Glomerular endothelial cell (primary cell): Measurements from ENCODE around the gene DIDO1. TPM values are rescaled to one million over a fixed set of nuclear protein-coding genes. Genes with fewer than 3 reads are reported as not detected.
"Not testable (repeated sequence)": the region's sequence is repeated elsewhere in the genome, so short reads cannot be mapped to it uniquely, and the experiment has no call there.

Source experiments
- DNase-seq: peaks from one replicate; pipeline ENCODE4 v3.0.0-alpha.2; 2011; ENCODE audit warnings: low read depth, low spot score; ENCODE audit errors: extremely low read depth
- total RNA-seq: library from RNA; depleted of rRNA; stranded (reverse); fragments of >200 nt; gene quantifications from 2 replicates; pipeline ENCODE4 v1.2.3, GENCODE V29; 2015

Gene DIDO1
- total RNA-seq, 1 donor from 2014 or later = 50.3 TPM

- no peak for DNase-seq
Measured at GRCh38 chr20:62962891-62963613, 36.7 kb upstream of the DIDO1 start.

- no peak for DNase-seq
Measured at GRCh38 chr20:62962221-62962879, 36.0 kb upstream of the DIDO1 start.

- DNase-seq = no peak
Measured at GRCh38 chr20:62961799-62962198, 35.5 kb upstream of the DIDO1 start.

GRCh38 chr20:62961310-62961783, 35.0 kb upstream of the DIDO1 start:
- DNase-seq = no peak

GRCh38 chr20:62960446-62961309, 34.4 kb upstream of the DIDO1 start:
- DNase-seq = not testable (repeated sequence)

GRCh38 chr20:62959998-62960436, 33.7 kb upstream of the DIDO1 start:
- no peak for DNase-seq

GRCh38 chr20:62959101-62959971, 33.0 kb upstream of the DIDO1 start:
- DNase-seq = no peak

GRCh38 chr20:62958388-62959100, 32.2 kb upstream of the DIDO1 start:
- no peak for DNase-seq

- no peak for DNase-seq
Measured at GRCh38 chr20:62957136-62958117, 31.1 kb upstream of the DIDO1 start.

GRCh38 chr20:62956387-62957135, 30.3 kb upstream of the DIDO1 start:
- no peak for DNase-seq

GRCh38 chr20:62955519-62956386, 29.4 kb upstream of the DIDO1 start:
- DNase-seq = no peak

GRCh38 chr20:62953839-62954703, 27.8 kb upstream of the DIDO1 start:
- DNase-seq = no peak

GRCh38 chr20:62952968-62953838, 26.9 kb upstream of the DIDO1 start:
- DNase-seq = no peak

GRCh38 chr20:62952373-62952967, 26.2 kb upstream of the DIDO1 start, which contains the start of gene SLC17A9:
Gene SLC17A9 (plus strand): TSS chr20:62952709. CDS start chr20:62952831, 122 bp downstream.
- DNase-seq = no peak
